Measurements from ENCODE around the gene RTL3.

The RTL3 gene

GRCh38 chrX:78624962-78625909 is 33.9 kb downstream of the RTL3 start:
- Histone ChIP-seq H3K27ac (ENCODE audit: extremely low read depth, low read depth, low read length) (no peak overlapping the region), H3K9me3 (ENCODE audit: control insufficient read depth, insufficient read depth, low read depth, low read length) (peaks cover 4% of the 10 kb centered on the region; the same call in 1 of the 2 replicates), H3K36me3 (ENCODE audit: control insufficient read depth in 2 of 2, insufficient read depth in 1 of 2, low read length in 2 of 2) (no peaks in the 10 kb centered on the region), H3K4me3 (ENCODE audit: low read depth, low read length) (no peak overlapping the region), H3K4me1 (ENCODE audit: control insufficient read depth, insufficient read depth, low read length) (no peaks in the 10 kb centered on the region)
- TF ChIP-seq ZNF654 (tag by site-specific recombination; IDR thresholded peaks at IDR 0.05; ENCODE audit: low read depth) (no peak), ZNF791 (tag by site-specific recombination; IDR thresholded peaks at IDR 0.05) (no peak), FEZF1 (tag by site-specific recombination; IDR thresholded peaks at IDR 0.05) (no peak), ZNF843 (tag by site-specific recombination; IDR thresholded peaks at IDR 0.05) (no peak), ZNF133 (tag by site-specific recombination; IDR thresholded peaks at IDR 0.05) (no peak), ZNF518A (tag by site-specific recombination; conservative IDR thresholded peaks at IDR 0.05; ENCODE audit: low read depth) (no peak), SETDB1 (IDR thresholded peaks at IDR 0.05; ENCODE audit: insufficient read length, low read length) (no peak), ZNF785 (tag by site-specific recombination; IDR thresholded peaks at IDR 0.05) (no peak), INSM2 (tag by site-specific recombination; IDR thresholded peaks at IDR 0.05) (no peak), GLI2 (tag by site-specific recombination; IDR thresholded peaks at IDR 0.05; ENCODE audit: borderline replicate concordance, low read depth) (no peak), ZNF174 (tag by site-specific recombination; IDR thresholded peaks at IDR 0.05) (no peak), ZBTB49 (tag by site-specific recombination; IDR thresholded peaks at IDR 0.05; ENCODE audit: low read depth) (no peak), ZNF777 (tag by site-specific recombination; IDR thresholded peaks at IDR 0.05; ENCODE audit: borderline replicate concordance) (no peak), ZBTB17 (tag by site-specific recombination; IDR thresholded peaks at IDR 0.05) (no peak), ZNF561 (tag by site-specific recombination; IDR thresholded peaks at IDR 0.05; ENCODE audit: borderline replicate concordance) (no peak)
- POLR2A ChIA-PET = no interaction called here
- CTCF ChIA-PET = no interaction called here

- no peaks in the 10 kb centered on the region for H3K4me1 ChIP-seq (ENCODE audit: control insufficient read depth, insufficient read depth, low read length)
- peaks cover 4% of the 10 kb centered on the region; the same call in 1 of the 2 replicates for H3K9me3 ChIP-seq (ENCODE audit: control insufficient read depth, insufficient read depth, low read depth, low read length)
- no peak overlapping the region for H3K27ac ChIP-seq (ENCODE audit: extremely low read depth, low read depth, low read length)
- H3K36me3 ChIP-seq (ENCODE audit: control insufficient read depth in 2 of 2, insufficient read depth in 1 of 2, low read length in 2 of 2) = no peaks in the 10 kb centered on the region
- H3K4me3 ChIP-seq (ENCODE audit: low read depth, low read length) = no peak overlapping the region
- ChIA-PET POLR2A (no interaction called here), CTCF (no interaction called here)
- TF ChIP-seq PBX3 (CRISPR knock-in tag; IDR thresholded peaks at IDR 0.05) (no peak), REST (tag by site-specific recombination; IDR thresholded peaks at IDR 0.05) (no peak), ZNF18 (tag by site-specific recombination; IDR thresholded peaks at IDR 0.05) (no peak)
Measured at GRCh38 chrX:78624426-78624825, 34.7 kb downstream of the RTL3 start.

All from HEK293 (cell line).